ENCODE measurements around the gene OVCA2.

The OVCA2 gene

DNA sequence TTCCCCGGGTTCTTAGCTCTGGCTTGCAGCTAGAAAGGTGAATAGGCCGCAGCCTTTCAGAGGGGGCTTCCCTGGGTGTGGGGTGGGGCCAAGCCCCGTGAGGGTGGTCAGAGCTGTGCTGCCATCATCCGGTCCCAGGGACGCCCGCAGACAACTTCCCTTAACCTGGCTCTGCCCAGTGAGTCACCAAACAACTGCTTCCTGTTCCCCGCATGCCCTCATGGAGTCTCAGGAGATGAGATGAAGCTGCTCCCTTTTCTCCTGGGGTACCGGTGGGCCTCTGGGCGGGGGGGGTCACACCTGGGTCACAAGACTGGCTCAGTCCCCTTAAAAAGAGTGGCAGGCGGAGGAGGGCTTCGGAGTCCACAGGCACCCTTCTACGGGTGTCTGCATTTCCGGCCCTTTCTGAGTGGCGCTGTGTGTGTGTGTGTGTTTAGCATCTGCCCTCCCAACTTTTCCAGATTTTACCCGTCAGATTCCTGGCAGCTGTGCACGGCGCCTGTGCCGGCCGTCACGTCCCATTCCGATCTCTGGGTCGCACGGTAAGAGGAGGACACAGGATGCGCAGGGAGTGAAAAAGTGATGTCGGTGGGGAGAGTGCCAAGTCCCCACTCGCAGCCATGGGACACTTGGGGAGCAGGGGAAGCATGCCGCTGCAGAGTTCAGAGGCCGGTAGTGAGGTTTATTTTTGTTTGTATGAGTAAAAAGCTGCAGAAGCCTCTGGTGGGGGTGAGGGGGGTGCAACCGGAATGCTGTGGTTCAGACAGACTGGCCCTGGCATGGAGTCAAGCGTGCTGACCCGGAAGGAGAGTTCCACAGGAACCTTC lies 29.8 kb downstream of the OVCA2 start (continued):
- TF ChIP-seq, protein P1, sequence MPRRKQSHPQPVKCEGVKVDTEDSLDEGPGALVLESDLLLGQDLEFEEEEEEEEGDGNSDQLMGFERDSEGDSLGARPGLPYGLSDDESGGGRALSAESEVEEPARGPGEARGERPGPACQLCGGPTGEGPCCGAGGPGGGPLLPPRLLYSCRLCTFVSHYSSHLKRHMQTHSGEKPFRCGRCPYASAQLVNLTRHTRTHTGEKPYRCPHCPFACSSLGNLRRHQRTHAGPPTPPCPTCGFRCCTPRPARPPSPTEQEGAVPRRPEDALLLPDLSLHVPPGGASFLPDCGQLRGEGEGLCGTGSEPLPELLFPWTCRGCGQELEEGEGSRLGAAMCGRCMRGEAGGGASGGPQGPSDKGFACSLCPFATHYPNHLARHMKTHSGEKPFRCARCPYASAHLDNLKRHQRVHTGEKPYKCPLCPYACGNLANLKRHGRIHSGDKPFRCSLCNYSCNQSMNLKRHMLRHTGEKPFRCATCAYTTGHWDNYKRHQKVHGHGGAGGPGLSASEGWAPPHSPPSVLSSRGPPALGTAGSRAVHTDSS (tag by site-specific recombination; IDR thresholded peaks at IDR 0.05), result no peak
- TF ChIP-seq ZNF664 (tag by site-specific recombination; IDR thresholded peaks at IDR 0.05), result no peak
- no peak for TF ChIP-seq ZNF121 (tag by site-specific recombination; IDR thresholded peaks at IDR 0.05)
- TF ChIP-seq ZNF23 (tag by site-specific recombination; IDR thresholded peaks at IDR 0.05; ENCODE audit: borderline replicate concordance), result no peak
- no peak for TF ChIP-seq GLIS2 (tag by site-specific recombination; IDR thresholded peaks at IDR 0.05)
- TF ChIP-seq ZNF426 (tag by site-specific recombination; IDR thresholded peaks at IDR 0.05), result no peak
- TF ChIP-seq ZNF416 (tag by site-specific recombination; IDR thresholded peaks at IDR 0.05), result no peak

DNA sequence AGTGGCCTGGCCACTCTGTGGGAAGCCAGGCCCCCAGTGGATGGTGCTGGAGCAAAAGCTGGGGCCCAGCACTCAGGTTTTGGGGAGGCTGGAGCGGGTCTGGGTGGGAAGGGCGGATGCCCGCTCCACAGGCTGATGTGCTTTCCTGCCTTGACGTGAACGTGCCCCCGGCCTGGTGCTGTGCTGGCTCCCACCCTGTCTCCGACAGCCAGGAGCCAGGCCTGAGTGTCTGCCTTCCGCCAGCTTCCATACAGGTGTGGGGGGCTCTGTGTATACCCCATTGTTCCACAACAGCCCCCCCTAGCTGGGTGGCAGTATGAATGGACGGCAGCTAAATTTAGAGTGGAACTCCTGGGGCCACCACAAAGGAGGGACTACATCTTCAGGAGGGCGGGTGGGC lies 33.1 kb downstream of the OVCA2 start:
- no peak overlapping the region for H3K4me3 ChIP-seq (ENCODE audit: low read depth, low read length)
- peaks cover 4 to 60% of the 10 kb centered on the region in 2 experiments; a peak in 2 of 3 replicates for H3K36me3 ChIP-seq (ENCODE audit: control insufficient read depth in 2 of 2, insufficient read depth in 1 of 2, low read length in 2 of 2)
- H3K4me1 ChIP-seq (ENCODE audit: control insufficient read depth, insufficient read depth, low read length), result peaks cover 3% of the 10 kb centered on the region; the same call in 1 of the 2 replicates
- CTCF ChIA-PET, result interaction anchor here (0.5 to 3.8 kb wide), 6 partner anchors 10 to 170 kb away, joined by 3 to 18 read pairs (median 4); partner anchors contain the start of gene HIC1
- H3K9me3 ChIP-seq (ENCODE audit: control insufficient read depth, insufficient read depth, low read depth, low read length), result no peaks in the 10 kb centered on the region
- TF ChIP-seq ZNF324 (tag by site-specific recombination; IDR thresholded peaks at IDR 0.05) (no peak), ZFP37 (tag by site-specific recombination; IDR thresholded peaks at IDR 0.05) (no peak), ZFHX2 (tag by site-specific recombination; conservative IDR thresholded peaks at IDR 0.05) (no peak), KLF9 (tag by site-specific recombination; IDR thresholded peaks at IDR 0.05; ENCODE audit: low read depth) (no peak), ZNF76 (tag by site-specific recombination; IDR thresholded peaks at IDR 0.05; ENCODE audit: borderline replicate concordance, low read depth) (no peak), ZNF549 (tag by site-specific recombination; IDR thresholded peaks at IDR 0.05) (no peak), ZNF529 (tag by site-specific recombination; IDR thresholded peaks at IDR 0.05; ENCODE audit: insufficient replicate concordance) (no peak), ZNF302 (tag by site-specific recombination; IDR thresholded peaks at IDR 0.05; ENCODE audit: low read depth) (no peak), ZBTB48 (tag by site-specific recombination; IDR thresholded peaks at IDR 0.05) (no peak), ZNF223 (tag by site-specific recombination; IDR thresholded peaks at IDR 0.05) (no peak), SCRT2 (tag by site-specific recombination; IDR thresholded peaks at IDR 0.05) (no peak), OVOL3 (tag by site-specific recombination; IDR thresholded peaks at IDR 0.05) (no peak)
- TF ChIP-seq, protein P2, sequence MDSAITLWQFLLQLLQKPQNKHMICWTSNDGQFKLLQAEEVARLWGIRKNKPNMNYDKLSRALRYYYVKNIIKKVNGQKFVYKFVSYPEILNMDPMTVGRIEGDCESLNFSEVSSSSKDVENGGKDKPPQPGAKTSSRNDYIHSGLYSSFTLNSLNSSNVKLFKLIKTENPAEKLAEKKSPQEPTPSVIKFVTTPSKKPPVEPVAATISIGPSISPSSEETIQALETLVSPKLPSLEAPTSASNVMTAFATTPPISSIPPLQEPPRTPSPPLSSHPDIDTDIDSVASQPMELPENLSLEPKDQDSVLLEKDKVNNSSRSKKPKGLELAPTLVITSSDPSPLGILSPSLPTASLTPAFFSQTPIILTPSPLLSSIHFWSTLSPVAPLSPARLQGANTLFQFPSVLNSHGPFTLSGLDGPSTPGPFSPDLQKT (IDR thresholded peaks at IDR 0.05; ENCODE audit: borderline replicate concordance, low read depth, low read length), result no peak
- TF ChIP-seq, protein P3, sequence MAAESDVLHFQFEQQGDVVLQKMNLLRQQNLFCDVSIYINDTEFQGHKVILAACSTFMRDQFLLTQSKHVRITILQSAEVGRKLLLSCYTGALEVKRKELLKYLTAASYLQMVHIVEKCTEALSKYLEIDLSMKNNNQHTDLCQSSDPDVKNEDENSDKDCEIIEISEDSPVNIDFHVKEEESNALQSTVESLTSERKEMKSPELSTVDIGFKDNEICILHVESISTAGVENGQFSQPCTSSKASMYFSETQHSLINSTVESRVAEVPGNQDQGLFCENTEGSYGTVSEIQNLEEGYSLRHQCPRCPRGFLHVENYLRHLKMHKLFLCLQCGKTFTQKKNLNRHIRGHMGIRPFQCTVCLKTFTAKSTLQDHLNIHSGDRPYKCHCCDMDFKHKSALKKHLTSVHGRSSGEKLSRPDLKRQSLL (tag by site-specific recombination; IDR thresholded peaks at IDR 0.05), result no peak
- TF ChIP-seq, protein P4, sequence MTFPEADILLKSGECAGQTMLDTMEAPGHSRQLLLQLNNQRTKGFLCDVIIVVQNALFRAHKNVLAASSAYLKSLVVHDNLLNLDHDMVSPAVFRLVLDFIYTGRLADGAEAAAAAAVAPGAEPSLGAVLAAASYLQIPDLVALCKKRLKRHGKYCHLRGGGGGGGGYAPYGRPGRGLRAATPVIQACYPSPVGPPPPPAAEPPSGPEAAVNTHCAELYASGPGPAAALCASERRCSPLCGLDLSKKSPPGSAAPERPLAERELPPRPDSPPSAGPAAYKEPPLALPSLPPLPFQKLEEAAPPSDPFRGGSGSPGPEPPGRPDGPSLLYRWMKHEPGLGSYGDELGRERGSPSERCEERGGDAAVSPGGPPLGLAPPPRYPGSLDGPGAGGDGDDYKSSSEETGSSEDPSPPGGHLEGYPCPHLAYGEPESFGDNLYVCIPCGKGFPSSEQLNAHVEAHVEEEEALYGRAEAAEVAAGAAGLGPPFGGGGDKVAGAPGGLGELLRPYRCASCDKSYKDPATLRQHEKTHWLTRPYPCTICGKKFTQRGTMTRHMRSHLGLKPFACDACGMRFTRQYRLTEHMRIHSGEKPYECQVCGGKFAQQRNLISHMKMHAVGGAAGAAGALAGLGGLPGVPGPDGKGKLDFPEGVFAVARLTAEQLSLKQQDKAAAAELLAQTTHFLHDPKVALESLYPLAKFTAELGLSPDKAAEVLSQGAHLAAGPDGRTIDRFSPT (tag by site-specific recombination; IDR thresholded peaks at IDR 0.05), result no peak
- TF ChIP-seq, protein P5, sequence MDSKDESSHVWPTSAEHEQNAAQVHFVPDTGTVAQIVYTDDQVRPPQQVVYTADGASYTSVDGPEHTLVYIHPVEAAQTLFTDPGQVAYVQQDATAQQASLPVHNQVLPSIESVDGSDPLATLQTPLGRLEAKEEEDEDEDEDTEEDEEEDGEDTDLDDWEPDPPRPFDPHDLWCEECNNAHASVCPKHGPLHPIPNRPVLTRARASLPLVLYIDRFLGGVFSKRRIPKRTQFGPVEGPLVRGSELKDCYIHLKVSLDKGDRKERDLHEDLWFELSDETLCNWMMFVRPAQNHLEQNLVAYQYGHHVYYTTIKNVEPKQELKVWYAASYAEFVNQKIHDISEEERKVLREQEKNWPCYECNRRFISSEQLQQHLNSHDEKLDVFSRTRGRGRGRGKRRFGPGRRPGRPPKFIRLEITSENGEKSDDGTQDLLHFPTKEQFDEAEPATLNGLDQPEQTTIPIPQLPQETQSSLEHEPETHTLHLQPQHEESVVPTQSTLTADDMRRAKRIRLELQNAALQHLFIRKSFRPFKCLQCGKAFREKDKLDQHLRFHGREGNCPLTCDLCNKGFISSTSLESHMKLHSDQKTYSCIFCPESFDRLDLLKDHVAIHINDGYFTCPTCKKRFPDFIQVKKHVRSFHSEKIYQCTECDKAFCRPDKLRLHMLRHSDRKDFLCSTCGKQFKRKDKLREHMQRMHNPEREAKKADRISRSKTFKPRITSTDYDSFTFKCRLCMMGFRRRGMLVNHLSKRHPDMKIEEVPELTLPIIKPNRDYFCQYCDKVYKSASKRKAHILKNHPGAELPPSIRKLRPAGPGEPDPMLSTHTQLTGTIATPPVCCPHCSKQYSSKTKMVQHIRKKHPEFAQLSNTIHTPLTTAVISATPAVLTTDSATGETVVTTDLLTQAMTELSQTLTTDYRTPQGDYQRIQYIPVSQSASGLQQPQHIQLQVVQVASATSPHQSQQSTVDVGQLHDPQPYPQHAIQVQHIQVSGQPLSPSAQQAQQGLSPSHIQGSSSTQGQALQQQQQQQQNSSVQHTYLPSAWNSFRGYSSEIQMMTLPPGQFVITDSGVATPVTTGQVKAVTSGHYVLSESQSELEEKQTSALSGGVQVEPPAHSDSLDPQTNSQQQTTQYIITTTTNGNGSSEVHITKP (tag by site-specific recombination; IDR thresholded peaks at IDR 0.05), result no peak
- POLR2A ChIA-PET, result interaction anchor here (1.2 kb wide), 1 partner anchor 13 kb away, joined by 3 read pairs; no protein-coding TSS in a partner anchor
- H3K27ac ChIP-seq (ENCODE audit: extremely low read depth, low read depth, low read length), result no peak overlapping the region
